Measurements from ENCODE around the gene NXNL1. TPM values are rescaled to one million over a fixed set of nuclear protein-coding genes. Genes with fewer than 3 reads are reported as not detected.
A peak's percentile ranks its signal among the peaks of the same experiment; 100 is the strongest.

NXNL1 gene
- total and polyA plus RNA-seq, 2 of the 8 experiments (the other 6 are each of a cell fraction or from before 2014, with no cell fraction given) = not detected

DNA sequence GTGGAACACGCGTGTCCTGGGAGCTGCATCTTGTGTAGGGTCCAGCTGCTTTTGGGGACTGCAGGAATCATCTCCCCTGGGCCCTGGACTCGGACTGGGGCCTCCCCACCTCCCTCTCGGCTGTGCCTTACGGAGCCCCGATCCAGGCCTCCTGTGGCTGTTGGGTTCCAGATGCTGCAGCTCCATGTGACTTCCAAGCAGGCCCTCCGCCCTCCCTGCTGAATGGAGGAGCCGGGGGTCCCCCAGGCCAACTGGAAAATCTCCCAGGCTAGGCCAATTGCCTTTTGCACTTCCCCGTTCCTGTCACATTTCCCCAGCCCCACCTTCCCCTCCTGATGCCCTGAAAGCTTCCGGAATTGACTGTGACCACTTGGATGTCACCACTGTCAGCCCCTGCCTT lies 44.5 kb upstream of the NXNL1 start:
- Histone ChIP-seq H4K8ac (ENCODE audit: extremely low read depth, insufficient read depth, low read length) (no peak overlapping the region), H3K36me3 (ENCODE audit: control insufficient read depth in 2 of 4, insufficient read depth in 4 of 4, low read length in 3 of 4) (no peaks in the 10 kb centered on the region), H3K9ac (replicated peaks in 1 of 4; ENCODE audit: extremely low read depth in 1 of 4, low read depth in 3 of 4, low read length in 3 of 4) (no peak overlapping the region), H3K4ac (replicated peaks; ENCODE audit: insufficient read length, low read depth, low read length) (peak overlapping the region; percentile 38), H3K18ac (ENCODE audit: extremely low read depth, low read length) (no peak overlapping the region; the same call in 1 of the 2 replicates), H3K27me3 (replicated peaks in 1 of 4; ENCODE audit: control insufficient read depth in 3 of 4, extremely low read depth in 1 of 4, insufficient read depth in 3 of 4, low read length in 3 of 4) (no peaks in the 10 kb centered on the region), H3K23ac (ENCODE audit: insufficient read length) (no peak overlapping the region), H2BK120ac (replicated peaks; ENCODE audit: low read depth, low read length) (no peak overlapping the region), H3K79me2 (ENCODE audit: control insufficient read depth in 1 of 2, insufficient read depth in 2 of 2, low read length in 2 of 2) (peaks cover 0 to 8% of the 10 kb centered on the region in 2 experiments; a peak in 1 of 4 replicates), H2AK5ac (ENCODE audit: low read depth, low read length) (no peak overlapping the region), H3K4me1 (replicated peaks in 1 of 4; ENCODE audit: control insufficient read depth in 3 of 4, insufficient read depth in 4 of 4, low read length in 3 of 4) (peaks cover 0 to 3% (median under 1%) of the 10 kb centered on the region in 4 experiments; a peak in 2 of 7 replicates), H2AFZ (ENCODE audit: low read length) (no peak overlapping the region), H3K14ac (ENCODE audit: insufficient read length) (no peak overlapping the region), H3K4me2 (ENCODE audit: insufficient read depth in 1 of 2, low read depth in 2 of 2, low read length in 2 of 2) (no peak overlapping the region), H3K9me3 (ENCODE audit: insufficient read depth in 2 of 2, low read depth in 1 of 2, low read length in 1 of 2) (no peaks in the 10 kb centered on the region), H3K4me3 (ENCODE audit: extremely low read depth in 1 of 4, insufficient read depth in 2 of 4, low read depth in 3 of 4, low read length in 4 of 4) (no peak overlapping the region), H4K91ac (replicated peaks; ENCODE audit: insufficient read length, low read length) (no peak overlapping the region), H4K5ac (ENCODE audit: insufficient read length, low read depth, low read length) (no peak overlapping the region), H3K27ac (ENCODE audit: low read depth, low read length) (no peak overlapping the region), H3K79me1 (ENCODE audit: low read depth, low read length) (no peaks in the 10 kb centered on the region), H4K20me1 (replicated peaks in 1 of 2; ENCODE audit: control insufficient read depth in 1 of 2, insufficient read depth in 2 of 2, low read length in 2 of 2) (peaks cover 0 to 2% of the 10 kb centered on the region in 2 experiments), H3K56ac (replicated peaks; ENCODE audit: insufficient read length, low read depth, low read length) (no peak overlapping the region), H2BK12ac (ENCODE audit: low read depth, low read length) (no peak overlapping the region), H2BK15ac (ENCODE audit: low read length) (no peak overlapping the region), H2BK20ac (ENCODE audit: low read length) (no peak overlapping the region), H3K23me2 (ENCODE audit: low read depth, low read length) (no peaks in the 10 kb centered on the region), H2BK5ac (ENCODE audit: low read depth, low read length) (no peak overlapping the region)
- CTCF ChIA-PET (ENCODE audit: partially characterized antibody) = interaction anchor here (14.0 kb wide), 1 partner anchor 8 kb away, joined by 130 read pairs; no protein-coding TSS in a partner anchor
- FAIRE-seq (no peak), DNase-seq (ENCODE audit: low read depth in 1 of 2, low spot score in 2 of 2) (no peak)
- POLR2A ChIA-PET (ENCODE audit: partially characterized antibody) = interaction anchor here (0.9 kb wide), 1 partner anchor 85 kb away, joined by 3 read pairs; the partner anchor contains the start of gene MVB12A
- TF ChIP-seq EP300 (IDR thresholded peaks at IDR 0.05; ENCODE audit: borderline replicate concordance in 1 of 2, low read depth in 2 of 2, low read length in 2 of 2) (no peak), RNF2 (IDR thresholded peaks at IDR 0.05; ENCODE audit: borderline replicate concordance, low read depth, low read length, missing control alignments, poor library complexity, severe bottlenecking) (no peak), RAD21 (IDR thresholded peaks at IDR 0.05 in 1 of 2, conservative IDR thresholded peaks at IDR 0.05 in 1 of 2; ENCODE audit: low read depth in 2 of 2, low read length in 2 of 2) (no peak), SP1 (IDR thresholded peaks at IDR 0.05; ENCODE audit: low read depth, low read length) (no peak)
- 82% methylated on average over 10 of the region's 10 CpGs; no CpG with 5 or more reads in 1 of the 2 experiments for WGBS, 2 experiments (ENCODE audit: extremely low coverage in 1 of 2, insufficient coverage in 1 of 2, insufficient read length in 1 of 2, insufficient replicate concordance in 2 of 2, low coverage in 1 of 2, low lambda C conversion rate in 2 of 2, missing lambda C conversion rate in 1 of 2)

All from H1 (cell line).